Measurements from ENCODE around the gene XPR1.

The XPR1 gene

GRCh38 chr1:180615493-180616290, 16.1 kb upstream of the XPR1 start:
- no peak for DNase-seq (ENCODE audit: low read depth)

GRCh38 chr1:180616439-180616838, 15.4 kb upstream of the XPR1 start:
- DNase-seq (ENCODE audit: low read depth), result no peak

- no peak for DNase-seq (ENCODE audit: low read depth)
Observed at GRCh38 chr1:180617774-180618395, 13.9 kb upstream of the XPR1 start.

GRCh38 chr1:180620581-180620980, 11.2 kb upstream of the XPR1 start:
- no peak for DNase-seq (ENCODE audit: low read depth)

GRCh38 chr1:180622658-180623508, 8.9 kb upstream of the XPR1 start:
- no peak for DNase-seq (ENCODE audit: low read depth)

- no peak for DNase-seq (ENCODE audit: low read depth)
Observed at GRCh38 chr1:180623579-180624347, 8.1 kb upstream of the XPR1 start.

GRCh38 chr1:180626711-180627110, 5.1 kb upstream of the XPR1 start:
- DNase-seq (ENCODE audit: low read depth), result no peak

GRCh38 chr1:180627411-180627810, 4.4 kb upstream of the XPR1 start:
- DNase-seq (ENCODE audit: low read depth), result no peak

GRCh38 chr1:180628646-180629045, 3.2 kb upstream of the XPR1 start:
- DNase-seq (ENCODE audit: low read depth), result no peak

GRCh38 chr1:180630408-180631193, 1.2 kb upstream of the XPR1 start:
- DNase-seq (ENCODE audit: low read depth), result no peak

- DNase-seq (ENCODE audit: low read depth), result no peak
Observed at GRCh38 chr1:180631194-180631765, 542 bp upstream of the XPR1 start.

GRCh38 chr1:180632326-180633056, 669 bp downstream of the XPR1 start:
- DNase-seq (ENCODE audit: low read depth), result peak; percentile 41

GRCh38 chr1:180633057-180634056, 1.5 kb downstream of the XPR1 start:
- DNase-seq (ENCODE audit: low read depth), result no peak

- no peak for DNase-seq (ENCODE audit: low read depth)
Observed at GRCh38 chr1:180636138-180636537, 4.3 kb downstream of the XPR1 start.

GRCh38 chr1:180639871-180640270, 8.0 kb downstream of the XPR1 start:
- DNase-seq (ENCODE audit: low read depth), result no peak

GRCh38 chr1:180640531-180640949, 8.7 kb downstream of the XPR1 start:
- no peak for DNase-seq (ENCODE audit: low read depth)

GRCh38 chr1:180641662-180642061, 9.8 kb downstream of the XPR1 start:
- DNase-seq (ENCODE audit: low read depth), result no peak

- DNase-seq (ENCODE audit: low read depth), result no peak
Observed at GRCh38 chr1:180642781-180643180, 11.0 kb downstream of the XPR1 start.

- no peak for DNase-seq (ENCODE audit: low read depth)
Observed at GRCh38 chr1:180643693-180644092, 11.9 kb downstream of the XPR1 start.
